ENCODE results near the gene FAF1.
"Not testable (repeated sequence)": the region's sequence is repeated elsewhere in the genome, so short reads cannot be mapped to it uniquely, and the experiment has no call there.

Gene FAF1

DNA sequence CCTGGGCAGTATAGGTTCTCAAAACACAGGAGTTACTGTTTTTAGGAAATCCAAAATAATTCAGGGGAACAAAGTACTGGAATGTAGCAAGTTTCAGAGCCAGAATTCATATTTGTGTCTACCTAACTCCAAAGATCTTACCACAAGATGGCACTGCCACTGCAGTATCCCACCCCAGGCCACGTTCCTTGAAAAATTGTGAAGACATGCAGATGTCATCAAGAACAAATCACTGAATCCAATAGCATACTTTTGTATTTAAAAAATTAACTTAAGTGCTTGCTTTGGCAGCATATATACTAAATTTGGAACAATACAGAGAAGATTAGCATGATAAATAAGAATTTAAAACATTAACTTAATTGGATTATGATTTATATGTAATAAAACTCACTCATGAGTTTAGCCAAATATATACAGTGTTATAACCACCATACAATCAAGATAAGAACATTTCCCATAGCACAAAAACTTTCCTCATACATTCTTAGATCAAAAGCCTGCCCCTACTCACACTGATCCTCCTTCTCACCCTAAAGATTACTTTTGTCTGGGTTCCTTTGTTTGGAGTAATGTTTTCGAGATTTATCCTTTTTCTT is 209.9 kb downstream of the FAF1 start:
- peak; percentile 53 for DNase-seq

DNA sequence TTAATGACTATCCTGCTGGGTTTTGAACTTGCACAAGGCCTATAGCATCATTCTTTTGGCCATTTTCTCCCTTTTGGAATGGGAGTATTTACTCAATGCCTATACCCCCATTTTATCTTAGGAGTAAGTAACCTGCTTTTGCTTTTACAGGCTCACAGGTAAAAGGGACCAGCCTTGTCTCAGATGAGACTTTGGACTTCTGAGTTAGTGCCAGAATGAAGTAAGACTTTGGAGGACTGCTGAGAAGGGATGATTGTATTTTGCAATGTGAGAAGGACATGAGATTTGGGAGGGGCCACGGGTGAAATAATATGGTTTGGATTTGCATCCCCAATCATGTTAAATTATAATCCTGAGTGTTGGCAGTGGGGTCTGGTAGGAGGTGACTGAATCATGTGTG is 212.7 kb downstream of the FAF1 start:
- no peak for DNase-seq

DNA sequence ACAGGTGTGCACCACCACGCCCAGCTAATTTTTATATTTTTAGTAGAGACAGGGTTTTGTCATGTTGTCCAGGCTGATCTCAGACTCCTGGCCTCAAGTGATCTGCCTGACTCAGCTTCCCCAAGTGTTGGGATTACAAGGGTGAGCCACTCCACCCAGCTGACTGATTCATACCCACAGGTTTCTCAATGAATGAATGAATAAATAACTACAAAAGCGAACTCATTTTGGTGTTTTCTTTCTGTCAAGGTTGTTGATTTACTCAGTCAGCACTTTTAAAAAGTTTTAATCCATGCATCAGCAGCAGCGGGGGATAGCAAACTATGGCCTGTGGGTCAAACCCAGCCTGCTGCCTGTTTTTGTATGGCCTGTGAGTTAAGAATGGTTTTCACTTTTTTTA is 217.5 kb downstream of the FAF1 start:
- DNase-seq: no peak

DNA sequence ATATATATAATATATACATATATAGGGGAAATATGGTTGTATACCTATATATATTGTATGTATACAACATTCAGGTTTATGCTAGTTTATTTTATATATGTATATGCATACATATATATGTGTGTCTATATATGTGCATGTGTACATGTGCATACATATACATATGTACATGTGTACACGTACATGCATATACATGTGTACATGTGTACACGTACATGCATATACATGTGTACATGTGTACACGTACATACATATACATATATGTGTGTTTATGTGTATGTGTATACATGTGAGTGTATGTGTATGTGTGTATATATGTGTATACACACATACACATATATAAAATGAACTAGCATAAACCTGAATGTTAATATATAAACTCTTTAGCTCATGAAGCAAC is 220.9 kb downstream of the FAF1 start:
- DNase-seq: no peak

DNA sequence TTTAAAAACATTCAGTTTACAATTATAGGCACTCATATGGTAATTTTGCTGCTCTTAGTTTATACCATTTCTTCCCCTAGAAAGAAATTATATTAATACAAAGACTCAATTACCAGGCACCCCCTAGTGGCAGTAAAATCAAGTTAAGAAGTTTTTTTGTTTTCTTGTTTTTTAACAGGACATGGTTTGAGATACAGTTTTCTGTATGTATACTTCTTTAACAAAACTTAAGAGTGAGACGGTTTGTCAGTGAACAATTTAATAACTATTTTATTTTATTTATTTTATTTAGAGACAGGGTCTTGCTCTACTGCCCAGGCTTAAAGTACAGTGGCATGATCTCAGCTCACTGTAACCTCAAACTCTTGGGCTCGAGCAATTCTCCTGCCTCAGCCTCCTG is 224.6 kb downstream of the FAF1 start:
- DNase-seq: peak; percentile 51

DNA sequence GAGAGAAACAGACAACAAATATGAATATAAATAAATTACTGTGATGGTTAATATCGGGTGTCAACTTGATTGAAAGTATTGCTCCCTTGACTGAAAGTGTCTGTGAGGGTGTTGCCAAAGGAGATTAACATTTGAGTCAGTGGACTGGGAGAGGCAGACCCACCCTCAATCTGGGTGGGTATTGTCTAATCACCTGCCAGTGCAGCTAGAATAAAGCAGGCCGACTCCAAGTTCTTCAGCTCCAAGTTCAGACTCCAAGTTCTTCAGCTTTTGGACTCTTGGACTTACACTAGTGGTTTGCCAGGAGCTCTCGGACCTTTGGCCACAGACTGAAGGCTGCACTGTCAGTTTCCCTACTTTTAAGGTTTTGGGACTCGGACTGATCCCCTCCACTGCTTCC is 232.5 kb downstream of the FAF1 start:
- not testable (repeated sequence) for DNase-seq

DNA sequence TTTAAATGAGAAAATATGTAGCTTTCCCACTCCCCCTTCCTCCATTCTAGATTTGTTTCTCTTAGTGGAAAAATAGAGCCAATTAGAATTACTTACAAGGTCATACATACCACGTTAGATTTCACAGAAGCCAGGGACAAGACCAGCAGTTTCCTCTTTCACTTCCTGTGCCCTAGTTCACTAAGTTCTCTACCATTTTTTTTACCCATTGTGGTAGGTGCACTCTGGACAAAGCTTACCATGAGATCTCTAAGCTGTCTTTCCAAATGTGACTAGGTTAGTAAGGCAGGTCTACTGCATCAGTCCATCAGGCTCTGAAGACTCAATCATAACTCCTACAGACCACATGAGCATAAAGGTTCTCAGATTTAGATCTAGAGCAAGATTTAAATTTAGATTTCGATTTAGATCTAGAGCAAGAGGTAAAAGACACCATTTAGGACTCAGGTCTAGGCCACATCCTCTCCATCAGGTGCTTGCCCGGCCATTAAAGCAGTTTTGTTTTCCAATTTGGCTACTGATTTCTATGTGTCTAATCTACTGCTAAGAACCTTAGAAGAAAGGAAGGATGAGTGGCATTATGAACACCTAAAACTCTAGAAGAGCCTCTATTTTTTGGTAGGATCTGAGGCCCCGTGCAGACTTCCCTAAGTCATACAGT is 235.3 kb downstream of the FAF1 start:
- no peak for DNase-seq

DNA sequence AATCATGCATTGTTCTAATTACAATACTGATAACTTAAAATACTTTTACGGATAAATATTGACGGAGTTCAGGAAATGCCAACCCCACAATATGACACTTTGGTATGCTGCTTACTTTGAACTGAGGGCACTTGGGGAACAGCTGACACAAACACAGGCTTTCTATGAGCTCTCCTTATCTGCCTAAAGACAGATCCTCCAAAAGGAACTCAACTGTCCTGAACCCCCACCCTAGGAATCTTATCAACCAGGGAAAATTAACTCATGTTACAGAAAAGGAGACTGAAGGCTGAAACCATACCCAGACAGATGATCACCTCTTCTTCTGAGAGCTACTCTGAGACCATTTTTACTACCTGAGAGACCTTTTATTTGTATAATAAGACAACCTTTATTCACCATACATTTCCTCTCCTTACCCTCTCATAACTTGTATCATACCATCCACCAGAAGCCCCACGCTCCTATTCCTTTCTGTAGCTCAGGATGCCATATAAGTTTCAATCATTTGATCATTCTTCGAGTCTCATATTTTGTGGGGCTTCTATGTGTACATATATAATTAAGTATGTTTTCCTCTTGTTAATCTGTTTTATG is 239.5 kb downstream of the FAF1 start:
- no peak for DNase-seq

DNA sequence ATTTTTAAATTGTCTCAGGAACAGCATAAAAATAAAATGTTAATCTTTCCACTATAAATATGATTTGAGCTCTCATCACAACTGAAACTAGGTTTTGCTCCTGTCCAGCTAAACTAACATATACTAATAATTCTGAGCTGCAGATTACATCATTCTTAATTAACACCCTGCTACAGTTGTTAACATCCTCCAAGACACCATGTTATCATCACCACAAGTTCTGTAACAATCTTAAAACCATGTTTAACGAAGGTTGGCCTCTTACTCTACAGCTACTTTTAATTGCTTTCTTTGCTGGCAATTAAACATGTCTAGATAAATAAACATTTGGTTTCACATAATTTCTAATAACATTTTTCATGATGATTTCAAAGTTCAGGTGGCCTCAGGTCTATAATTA is 240.9 kb downstream of the FAF1 start:
- DNase-seq: no peak

DNA sequence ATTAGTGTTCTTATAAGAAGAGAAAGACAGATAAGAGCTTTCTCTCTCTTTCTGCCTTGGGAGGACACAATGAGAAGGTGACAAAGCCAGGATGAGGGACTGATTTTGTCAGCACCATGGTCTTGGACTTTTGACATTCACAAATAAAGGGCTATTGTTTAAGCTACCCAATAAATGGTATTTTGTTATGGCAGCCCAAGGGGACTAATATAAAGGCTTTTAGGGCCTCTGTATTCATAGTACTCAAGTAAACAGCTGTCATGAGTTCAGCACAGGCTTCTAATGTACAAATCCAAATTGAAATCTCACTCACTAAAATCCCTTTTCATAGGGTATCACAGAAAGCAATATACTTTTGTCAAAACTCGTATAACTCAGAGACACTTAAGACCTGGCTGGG is 242.7 kb downstream of the FAF1 start:
- DNase-seq: no peak

DNA sequence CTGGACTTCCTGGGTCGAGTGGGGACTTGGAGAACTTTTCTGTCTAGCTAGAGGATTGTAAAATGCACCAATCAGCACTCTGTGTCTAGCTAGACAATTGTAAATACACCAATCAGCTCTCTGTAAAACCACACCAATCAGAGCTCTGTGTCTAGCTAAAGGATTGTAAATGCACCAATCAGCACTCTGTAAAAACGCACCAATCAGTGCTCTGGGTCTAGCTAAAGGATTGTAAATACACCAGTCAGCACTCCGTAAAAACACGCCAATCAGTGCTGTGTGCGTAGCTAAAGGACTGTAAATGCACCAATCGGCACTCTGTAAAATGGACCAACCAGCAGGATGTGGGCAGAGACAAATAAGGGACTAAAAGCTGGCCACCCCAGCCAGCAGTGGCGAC is 243.6 kb downstream of the FAF1 start:
- DNase-seq: not testable (repeated sequence)

DNA sequence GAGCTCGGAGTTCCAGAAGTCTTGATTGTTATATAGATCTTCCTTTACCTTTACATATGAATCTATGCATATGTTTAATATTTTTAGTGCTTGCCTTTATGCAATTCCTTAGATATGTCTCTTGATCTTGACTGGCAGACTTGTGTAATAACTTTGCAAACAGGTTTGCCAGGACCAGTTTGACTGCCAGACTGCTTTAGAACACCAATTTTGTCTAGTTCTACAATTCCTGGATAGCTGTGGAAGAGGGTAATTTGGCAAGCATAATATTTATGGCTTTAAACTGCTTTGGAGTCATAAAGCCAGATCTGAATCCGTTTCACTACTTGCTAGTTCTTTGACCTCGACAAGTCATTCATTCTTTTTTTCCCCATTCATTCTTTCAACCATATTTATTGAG is 250.0 kb downstream of the FAF1 start:
- DNase-seq: no peak

DNA sequence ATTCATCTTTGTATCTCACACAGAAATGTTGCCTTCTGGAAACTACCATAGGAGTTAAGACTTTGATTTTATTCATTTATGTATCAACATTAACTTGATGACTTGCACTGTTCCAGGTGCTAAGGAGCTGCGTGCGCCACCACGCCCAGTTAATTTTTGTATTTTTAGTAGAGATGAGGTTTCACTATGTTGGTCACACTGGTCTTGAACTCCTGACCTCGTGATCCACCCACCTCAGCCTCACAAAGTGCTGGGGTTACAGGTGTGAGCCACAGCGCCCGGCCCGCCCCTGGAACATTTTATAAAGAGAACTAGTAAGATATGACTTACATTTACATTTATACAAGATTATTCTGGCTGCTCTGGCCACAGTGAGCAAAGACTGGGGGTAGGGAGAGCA is 252.2 kb downstream of the FAF1 start:
- no peak for DNase-seq

DNA sequence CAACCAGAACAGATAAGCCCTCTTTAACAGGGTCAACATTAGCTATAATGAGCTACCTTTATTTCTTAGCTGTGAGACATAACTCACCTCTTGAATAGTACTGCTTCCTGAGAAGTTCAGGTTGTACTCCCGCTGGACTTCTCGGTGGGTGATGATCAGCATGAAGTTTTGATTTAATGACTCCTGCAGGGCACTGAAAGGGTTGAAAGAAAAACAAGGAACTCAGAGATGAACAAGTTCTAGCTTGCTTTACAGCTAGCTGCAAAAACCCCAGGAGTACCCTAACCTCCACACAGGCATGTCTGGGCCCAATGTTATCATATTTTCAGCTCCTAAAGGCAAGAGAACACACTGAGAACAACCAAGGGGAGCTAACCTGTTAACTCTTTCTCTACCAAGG is 254.4 kb downstream of the FAF1 start:
- no peak for DNase-seq

DNA sequence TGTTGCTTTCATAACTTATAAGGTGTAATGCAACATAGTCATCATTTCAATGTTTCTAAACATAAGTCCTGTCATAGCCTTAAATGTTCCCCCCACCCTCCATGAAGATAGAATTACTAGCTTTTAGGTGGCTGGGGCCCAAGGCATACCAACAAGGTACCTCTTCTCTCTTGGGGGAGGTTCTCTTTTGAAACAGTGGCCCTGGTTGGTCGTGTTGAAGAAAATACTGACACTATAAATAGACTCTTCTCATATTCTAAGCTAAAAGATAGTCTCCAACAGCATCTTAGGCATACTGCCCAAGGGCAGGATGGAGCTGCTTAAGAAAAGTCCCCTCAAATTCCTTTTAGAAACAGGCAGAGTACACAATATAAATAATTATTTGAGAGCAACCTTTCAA is 255.0 kb downstream of the FAF1 start:
- DNase-seq: no peak

DNA sequence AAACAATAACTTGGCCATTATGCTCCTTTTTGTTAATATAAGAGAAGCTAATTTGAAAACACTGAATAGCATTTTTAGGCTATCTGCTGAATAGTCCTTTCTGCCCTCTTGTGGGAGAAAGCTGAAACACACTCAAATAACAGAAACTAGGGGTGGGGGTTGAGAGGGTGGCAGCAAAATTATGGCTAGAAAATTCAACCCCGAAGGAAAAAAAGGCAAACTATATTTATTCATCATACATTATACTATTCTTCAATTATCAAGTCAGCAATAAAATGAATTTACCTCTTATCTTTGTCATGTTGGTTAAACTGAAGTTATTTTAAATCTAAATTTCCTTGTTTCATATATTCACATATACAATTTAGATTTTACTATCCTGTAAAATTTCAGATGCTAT is 255.9 kb downstream of the FAF1 start:
- DNase-seq: peak; percentile 79

DNA sequence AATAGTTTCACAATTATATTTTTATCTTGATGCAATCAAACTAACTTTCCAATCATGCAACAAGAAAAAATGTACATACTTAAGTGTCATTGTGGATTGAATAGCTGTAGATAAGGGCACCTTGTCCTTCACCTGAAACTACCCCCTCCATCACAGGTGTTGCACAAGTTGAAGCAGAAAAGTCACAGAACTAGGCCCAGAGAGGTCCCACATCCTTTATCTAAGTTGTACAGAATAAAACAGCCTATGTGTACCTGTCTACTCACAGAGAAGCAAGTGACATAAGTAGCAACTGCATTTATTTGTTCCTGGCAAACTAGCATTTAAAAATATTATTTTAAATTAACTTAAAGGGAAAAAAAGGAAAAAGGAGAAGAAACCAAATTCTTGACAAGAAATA is 256.8 kb downstream of the FAF1 start:
- no peak for DNase-seq

DNA sequence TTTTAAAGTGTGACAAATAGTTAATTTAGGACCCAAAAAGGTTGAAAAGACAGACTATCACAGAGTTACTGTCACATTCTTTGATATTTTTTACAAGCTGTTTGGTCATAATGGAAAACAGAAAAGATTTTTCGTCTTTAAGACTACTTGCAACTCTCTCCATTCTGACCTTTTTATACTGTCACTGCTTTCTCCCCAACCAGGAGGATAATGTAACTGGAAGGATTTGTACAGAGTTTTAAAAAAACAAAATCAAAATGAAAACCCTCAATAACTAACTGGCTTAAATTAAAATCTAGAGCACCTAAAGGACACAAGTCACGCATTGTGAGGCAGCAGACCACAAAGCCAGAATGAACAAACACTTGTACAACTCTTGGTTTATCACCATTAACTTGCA is 257.7 kb downstream of the FAF1 start:
- DNase-seq: no peak

DNA sequence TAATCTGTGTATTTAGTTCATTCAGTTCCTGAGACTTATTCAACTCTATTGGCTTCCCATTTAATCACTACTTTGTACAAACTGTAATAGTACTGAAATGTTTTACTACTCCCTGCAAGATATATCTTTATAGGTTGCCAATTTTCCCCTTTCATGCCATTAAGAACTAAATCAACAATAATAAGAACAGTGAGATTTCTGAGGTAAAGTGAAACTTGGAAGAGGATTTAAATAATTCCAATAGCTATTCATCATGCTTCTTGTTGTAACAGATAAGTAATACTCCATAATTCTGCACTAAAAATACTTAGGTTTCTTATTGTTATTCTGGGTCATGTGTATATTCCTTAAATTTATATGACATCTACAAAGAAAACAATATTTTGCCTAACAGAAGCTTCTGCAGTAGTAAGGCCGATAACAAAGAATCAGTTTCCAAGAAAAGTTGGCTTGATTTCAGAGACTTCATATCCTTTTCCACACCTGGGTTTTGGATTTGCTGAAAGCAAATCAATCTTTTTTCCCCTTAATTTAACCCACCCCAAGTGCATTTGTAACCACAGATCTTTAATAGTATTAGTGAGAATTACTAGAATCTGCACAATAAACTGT is 258.3 kb downstream of the FAF1 start:
- DNase-seq: no peak

DNA sequence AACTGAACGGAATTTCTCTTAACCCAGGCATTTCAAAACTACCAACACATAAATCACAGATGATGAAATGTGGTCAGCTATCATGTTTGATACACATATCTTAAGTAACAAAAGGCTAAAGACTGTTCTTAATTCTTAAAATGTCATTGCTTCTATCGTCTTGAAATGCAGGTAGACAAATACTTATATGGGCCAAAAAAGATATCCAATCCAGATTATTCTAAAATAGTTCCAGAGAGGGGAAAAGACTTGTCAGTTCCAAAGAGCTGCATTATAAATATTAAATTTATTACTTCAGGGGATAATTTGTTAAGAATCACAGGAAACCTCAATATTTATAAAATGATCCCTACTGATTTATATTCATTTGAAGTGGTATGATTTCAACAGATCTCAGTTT is 259.4 kb downstream of the FAF1 start:
- no peak for DNase-seq

DNA sequence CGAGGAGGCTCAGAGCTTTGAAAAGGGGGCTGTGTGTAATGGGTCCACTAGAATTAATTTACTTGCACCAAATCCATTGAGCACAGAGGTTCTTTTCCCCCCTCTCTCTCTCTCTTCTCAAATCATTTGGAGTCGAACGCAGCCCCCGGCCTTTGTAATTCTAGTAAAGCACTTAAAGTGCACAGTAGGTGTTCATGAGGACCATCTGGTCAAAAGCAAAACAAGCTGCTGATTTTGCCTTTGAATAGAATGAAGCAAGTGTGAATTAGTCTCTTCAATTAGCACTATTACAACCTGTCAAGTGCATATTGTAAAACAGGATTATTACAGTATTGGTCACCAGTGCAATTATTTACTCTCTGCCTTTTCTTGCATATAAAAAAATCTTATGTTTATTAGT is 259.9 kb downstream of the FAF1 start:
- DNase-seq: no peak

DNA sequence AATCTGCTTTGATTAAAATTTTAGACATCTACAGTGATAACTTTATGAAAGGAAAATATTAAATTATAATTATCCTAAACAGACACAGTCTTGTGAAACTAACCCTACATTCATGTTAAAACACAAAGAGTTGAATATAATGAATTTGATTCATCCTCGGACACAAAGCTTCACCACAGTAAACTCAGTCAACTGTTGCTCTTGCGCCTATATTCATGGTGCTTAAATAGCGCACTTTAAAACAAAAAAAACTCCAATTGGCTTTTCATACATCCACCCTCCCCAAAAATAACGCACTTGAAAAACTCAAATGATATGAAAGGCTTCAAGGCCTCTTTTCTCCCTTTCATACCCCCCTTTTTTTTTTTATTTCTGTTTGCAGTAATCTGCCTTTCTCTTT is 260.3 kb downstream of the FAF1 start:
- no peak for DNase-seq

DNA sequence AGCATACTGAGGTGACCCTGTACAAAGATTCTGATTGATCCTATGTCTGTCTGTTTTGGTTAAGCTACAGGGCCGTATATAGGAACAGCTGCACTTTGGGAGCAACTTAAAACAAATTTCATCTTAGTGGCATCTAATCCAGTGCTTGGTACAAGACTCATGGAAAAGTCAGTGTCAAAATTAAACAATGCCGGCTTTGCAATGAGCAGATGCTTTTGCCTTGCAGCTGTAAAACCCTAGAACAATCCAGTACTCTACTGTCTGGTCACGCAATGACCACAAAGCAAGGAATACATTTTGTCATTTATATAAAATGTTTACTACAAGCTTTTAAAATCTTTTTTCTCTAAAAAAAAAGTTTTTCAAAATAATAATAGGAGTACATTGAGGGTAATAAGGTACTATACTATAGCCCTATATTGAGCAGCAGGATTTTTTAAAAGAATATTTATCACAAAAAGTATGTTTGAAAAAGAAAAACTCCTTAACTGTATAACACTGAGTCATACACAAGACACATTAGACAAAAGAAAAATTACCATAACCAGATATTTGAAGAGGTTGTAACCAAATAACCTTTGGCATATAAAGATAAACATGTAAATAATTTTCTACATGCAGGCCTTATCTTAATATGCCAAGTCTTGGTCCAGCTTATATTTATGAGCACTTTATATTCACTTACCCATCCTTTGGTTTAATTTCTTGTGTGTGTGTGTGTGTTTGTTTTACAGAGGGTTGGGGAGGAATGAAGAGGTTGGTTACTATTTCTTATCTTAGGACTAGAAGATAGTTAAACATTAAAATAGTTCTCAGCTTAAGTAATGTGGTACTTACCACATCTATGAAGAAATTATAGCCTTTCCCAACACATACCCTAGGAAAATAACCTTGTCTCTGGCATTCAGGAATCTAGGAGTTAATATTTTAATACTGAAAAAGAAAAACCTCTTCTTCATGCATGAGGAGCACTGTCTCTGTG is 262.3 kb downstream of the FAF1 start:
- no peak for DNase-seq
